Measurements from ENCODE around the gene RAPGEF3. TPM values are rescaled to one million over a fixed set of nuclear protein-coding genes. Genes with fewer than 3 reads are reported as not detected.

Gene RAPGEF3
- total and polyA plus RNA-seq, 2 experiments from 2014 or later: 2.1 to 2.6 TPM

- no peaks in the 10 kb centered on the region for H3K9me2 ChIP-seq (replicated peaks; ENCODE audit: insufficient read depth)
- 92% methylated on average over 4 of the region's 4 CpGs for WGBS (ENCODE audit: low lambda C conversion rate, missing lambda C conversion rate)
Measured at GRCh38 chr12:47698055-47698454, 60.6 kb downstream of the RAPGEF3 start.

GRCh38 chr12:47689215-47689614 is 69.5 kb downstream of the RAPGEF3 start:
- Histone ChIP-seq H3K27me3 (no peaks in the 10 kb centered on the region), H3K79me2 (no peaks in the 10 kb centered on the region), H3K4me3 (no peak overlapping the region), H3K9me3 (ENCODE audit: low read depth) (no peaks in the 10 kb centered on the region), H2AFZ (no peak overlapping the region), H3K9me2 (replicated peaks; ENCODE audit: insufficient read depth) (no peaks in the 10 kb centered on the region), H3K36me3 (replicated peaks; ENCODE audit: insufficient read depth, low read depth) (no peaks in the 10 kb centered on the region), H3K27ac (no peak overlapping the region), H4K20me1 (ENCODE audit: insufficient read depth, poor library complexity, severe bottlenecking) (no peaks in the 10 kb centered on the region), H3K4me2 (no peak overlapping the region), H3K4me1 (ENCODE audit: insufficient read depth) (no peaks in the 10 kb centered on the region)
- TF ChIP-seq CTCF (IDR thresholded peaks at IDR 0.05; ENCODE audit: poor library complexity) (no peak), EZH2phosphoT487 (IDR thresholded peaks at IDR 0.05; ENCODE audit: low read depth, severe bottlenecking, unreplicated experiment) (no peak), EZH2 (IDR thresholded peaks at IDR 0.05; ENCODE audit: borderline replicate concordance) (no peak)
- no peak for DNase-seq (ENCODE audit: low spot score)
- 92% methylated on average over 2 of the region's 2 CpGs for WGBS (ENCODE audit: low lambda C conversion rate, missing lambda C conversion rate)

More at GRCh38 chr12:47698055-47698454, 60.6 kb downstream of the RAPGEF3 start:
- no peaks in the 10 kb centered on the region for H4K20me1 ChIP-seq (ENCODE audit: insufficient read depth, poor library complexity, severe bottlenecking)
- no peaks in the 10 kb centered on the region for H3K36me3 ChIP-seq (replicated peaks; ENCODE audit: insufficient read depth, low read depth)
- no peaks in the 10 kb centered on the region for H3K9me3 ChIP-seq (ENCODE audit: low read depth)
- H2AFZ ChIP-seq: no peak overlapping the region
- TF ChIP-seq EZH2phosphoT487 (IDR thresholded peaks at IDR 0.05; ENCODE audit: low read depth, severe bottlenecking, unreplicated experiment) (no peak), CTCF (IDR thresholded peaks at IDR 0.05; ENCODE audit: poor library complexity) (no peak), EZH2 (IDR thresholded peaks at IDR 0.05; ENCODE audit: borderline replicate concordance) (no peak)
- H3K4me3 ChIP-seq: no peak overlapping the region
- H3K27ac ChIP-seq: no peak overlapping the region
- H3K4me1 ChIP-seq (ENCODE audit: insufficient read depth): no peaks in the 10 kb centered on the region
- H3K4me2 ChIP-seq: peak overlapping the region; percentile 29
- no peaks in the 10 kb centered on the region for H3K27me3 ChIP-seq
- peaks cover 29% of the 10 kb centered on the region for H3K79me2 ChIP-seq
- no peak for DNase-seq (ENCODE audit: low spot score)

- H3K4me3 ChIP-seq: no peak overlapping the region
- DNase-seq (ENCODE audit: low spot score): no peak
- no peak for TF ChIP-seq EZH2 (IDR thresholded peaks at IDR 0.05; ENCODE audit: borderline replicate concordance)
- no peak for TF ChIP-seq CTCF (IDR thresholded peaks at IDR 0.05; ENCODE audit: poor library complexity)
- no peak for TF ChIP-seq EZH2phosphoT487 (IDR thresholded peaks at IDR 0.05; ENCODE audit: low read depth, severe bottlenecking, unreplicated experiment)
- 75% methylated on average over 3 of the region's 3 CpGs for WGBS (ENCODE audit: low lambda C conversion rate, missing lambda C conversion rate)
- no peaks in the 10 kb centered on the region for H3K27me3 ChIP-seq
- H3K27ac ChIP-seq: no peak overlapping the region
- H3K4me1 ChIP-seq (ENCODE audit: insufficient read depth): no peaks in the 10 kb centered on the region
- no peaks in the 10 kb centered on the region for H4K20me1 ChIP-seq (ENCODE audit: insufficient read depth, poor library complexity, severe bottlenecking)
- no peak overlapping the region for H3K4me2 ChIP-seq
- no peaks in the 10 kb centered on the region for H3K79me2 ChIP-seq
- no peaks in the 10 kb centered on the region for H3K9me2 ChIP-seq (replicated peaks; ENCODE audit: insufficient read depth)
- H2AFZ ChIP-seq: no peak overlapping the region
- H3K9me3 ChIP-seq (ENCODE audit: low read depth): no peaks in the 10 kb centered on the region
- H3K36me3 ChIP-seq (replicated peaks; ENCODE audit: insufficient read depth, low read depth): no peaks in the 10 kb centered on the region
Measured at GRCh38 chr12:47687636-47688035, 71.0 kb downstream of the RAPGEF3 start.
